ENCODE data around the gene MMP13. TPM values are rescaled to one million over a fixed set of nuclear protein-coding genes. Genes with fewer than 3 reads are reported as not detected.

MMP13 gene
- total and polyA plus RNA-seq, 9 of the 15 experiments (the other 6 are each of a cell fraction or from before 2014, with no cell fraction given), result not detected

DNA sequence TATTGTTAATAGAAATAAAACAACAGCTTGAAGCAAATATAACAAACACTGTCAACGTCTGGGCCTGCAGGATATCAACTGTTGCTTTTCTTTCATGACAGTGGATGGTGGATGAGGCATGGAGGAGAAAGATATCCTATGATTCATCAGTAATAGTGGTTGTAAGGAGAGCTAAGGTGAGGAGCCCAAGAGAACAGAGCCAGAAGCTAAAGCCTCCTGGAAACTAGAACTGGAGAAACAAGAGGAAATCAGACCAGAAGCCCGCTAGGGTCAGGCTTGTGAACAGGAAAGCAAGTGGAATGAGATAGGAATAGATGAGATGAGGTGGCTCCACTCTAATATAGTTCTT is 43.1 kb downstream of the MMP13 start:
- Histone ChIP-seq H3K9me3 (replicated peaks; ENCODE audit: control insufficient read depth, insufficient read depth, low read depth, low read length) (no peaks in the 10 kb centered on the region), H3K9me1 (ENCODE audit: control insufficient read depth, insufficient read depth, low read length) (no peaks in the 10 kb centered on the region), H3K4me2 (ENCODE audit: insufficient read depth, low read length) (no peak overlapping the region), H4K20me1 (replicated peaks; ENCODE audit: control insufficient read depth, insufficient read depth, low read length) (no peaks in the 10 kb centered on the region), H2AFZ (ENCODE audit: low read depth, low read length) (no peak overlapping the region), H3K79me2 (ENCODE audit: control insufficient read depth, insufficient read depth, low read length) (no peaks in the 10 kb centered on the region), H3K27me3 (ENCODE audit: control insufficient read depth in 2 of 2, insufficient read depth in 2 of 2, low read length in 2 of 2) (no peaks in the 10 kb centered on the region), H3K4me3 (no peak overlapping the region), H3K4me1 (replicated peaks in 1 of 2; ENCODE audit: control insufficient read depth in 2 of 2, insufficient read depth in 2 of 2, low read length in 2 of 2) (no peaks in the 10 kb centered on the region), H3K9ac (ENCODE audit: insufficient read depth in 1 of 2, low read depth in 2 of 2, low read length in 2 of 2) (no peak overlapping the region), H3K27ac (ENCODE audit: extremely low read depth, low read depth, low read length) (no peak overlapping the region), H3K36me3 (ENCODE audit: control insufficient read depth, insufficient read depth, low read length) (no peaks in the 10 kb centered on the region)
- ChIA-PET POLR2A (no interaction called here), CTCF (ENCODE audit: low intra/inter-chr PET ratio) (no interaction called here)
- DNase-seq (ENCODE audit: extremely low read depth in 1 of 4, low spot score in 3 of 4), result no peak
- BruUV-seq (replicated peaks), result no TSS peak
- FAIRE-seq, result no peak
- no peak for ATAC-seq
- in situ Hi-C loops (cut with MboI), result no loop called here
- intact Hi-C loops (cut with micrococcal nuclease), result no loop called here
- WGBS (ENCODE audit: insufficient coverage, low coverage, missing lambda C conversion rate), result 0% methylated on average over 2 of the region's 2 CpGs
- TF ChIP-seq, protein P1, sequence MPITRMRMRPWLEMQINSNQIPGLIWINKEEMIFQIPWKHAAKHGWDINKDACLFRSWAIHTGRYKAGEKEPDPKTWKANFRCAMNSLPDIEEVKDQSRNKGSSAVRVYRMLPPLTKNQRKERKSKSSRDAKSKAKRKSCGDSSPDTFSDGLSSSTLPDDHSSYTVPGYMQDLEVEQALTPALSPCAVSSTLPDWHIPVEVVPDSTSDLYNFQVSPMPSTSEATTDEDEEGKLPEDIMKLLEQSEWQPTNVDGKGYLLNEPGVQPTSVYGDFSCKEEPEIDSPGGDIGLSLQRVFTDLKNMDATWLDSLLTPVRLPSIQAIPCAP (CRISPR knock-in tag; IDR thresholded peaks at IDR 0.05; ENCODE audit: borderline replicate concordance), result no peak
- TF ChIP-seq TAL1 (IDR thresholded peaks at IDR 0.05) (no peak), NCOA1 (IDR thresholded peaks at IDR 0.05; ENCODE audit: low read depth) (no peak), ZNF217 (CRISPR knock-in tag; IDR thresholded peaks at IDR 0.05) (no peak), KDM4B (IDR thresholded peaks at IDR 0.05; ENCODE audit: borderline replicate concordance in 2 of 2, low read depth in 1 of 2) (no peak), HNRNPH1 (optimal IDR thresholded peaks at IDR 0.05; ENCODE audit: low read depth, low read length) (no peak), ERF (CRISPR knock-in tag; IDR thresholded peaks at IDR 0.05) (no peak), TRIM28 (IDR thresholded peaks at IDR 0.05) (no peak), NFATC3 (IDR thresholded peaks at IDR 0.05) (no peak), NR2F6 (CRISPR knock-in tag; IDR thresholded peaks at IDR 0.05) (no peak), ZNF134 (CRISPR knock-in tag; conservative IDR thresholded peaks at IDR 0.05) (no peak), KDM5B (IDR thresholded peaks at IDR 0.05; ENCODE audit: insufficient replicate concordance, low read depth, low read length) (no peak)
- TF ChIP-seq, protein P2, sequence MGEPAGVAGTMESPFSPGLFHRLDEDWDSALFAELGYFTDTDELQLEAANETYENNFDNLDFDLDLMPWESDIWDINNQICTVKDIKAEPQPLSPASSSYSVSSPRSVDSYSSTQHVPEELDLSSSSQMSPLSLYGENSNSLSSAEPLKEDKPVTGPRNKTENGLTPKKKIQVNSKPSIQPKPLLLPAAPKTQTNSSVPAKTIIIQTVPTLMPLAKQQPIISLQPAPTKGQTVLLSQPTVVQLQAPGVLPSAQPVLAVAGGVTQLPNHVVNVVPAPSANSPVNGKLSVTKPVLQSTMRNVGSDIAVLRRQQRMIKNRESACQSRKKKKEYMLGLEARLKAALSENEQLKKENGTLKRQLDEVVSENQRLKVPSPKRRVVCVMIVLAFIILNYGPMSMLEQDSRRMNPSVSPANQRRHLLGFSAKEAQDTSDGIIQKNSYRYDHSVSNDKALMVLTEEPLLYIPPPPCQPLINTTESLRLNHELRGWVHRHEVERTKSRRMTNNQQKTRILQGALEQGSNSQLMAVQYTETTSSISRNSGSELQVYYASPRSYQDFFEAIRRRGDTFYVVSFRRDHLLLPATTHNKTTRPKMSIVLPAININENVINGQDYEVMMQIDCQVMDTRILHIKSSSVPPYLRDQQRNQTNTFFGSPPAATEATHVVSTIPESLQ (CRISPR knock-in tag; IDR thresholded peaks at IDR 0.05), result no peak
- TF ChIP-seq, protein P3, sequence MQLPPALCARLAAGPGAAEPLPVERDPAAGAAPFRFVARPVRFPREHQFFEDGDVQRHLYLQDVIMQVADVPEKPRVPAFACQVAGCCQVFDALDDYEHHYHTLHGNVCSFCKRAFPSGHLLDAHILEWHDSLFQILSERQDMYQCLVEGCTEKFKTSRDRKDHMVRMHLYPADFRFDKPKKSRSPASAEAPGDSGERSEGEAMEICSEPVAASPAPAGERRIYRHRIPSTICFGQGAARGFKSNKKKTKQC (CRISPR knock-in tag; IDR thresholded peaks at IDR 0.05), result no peak
- TF ChIP-seq, protein P4, sequence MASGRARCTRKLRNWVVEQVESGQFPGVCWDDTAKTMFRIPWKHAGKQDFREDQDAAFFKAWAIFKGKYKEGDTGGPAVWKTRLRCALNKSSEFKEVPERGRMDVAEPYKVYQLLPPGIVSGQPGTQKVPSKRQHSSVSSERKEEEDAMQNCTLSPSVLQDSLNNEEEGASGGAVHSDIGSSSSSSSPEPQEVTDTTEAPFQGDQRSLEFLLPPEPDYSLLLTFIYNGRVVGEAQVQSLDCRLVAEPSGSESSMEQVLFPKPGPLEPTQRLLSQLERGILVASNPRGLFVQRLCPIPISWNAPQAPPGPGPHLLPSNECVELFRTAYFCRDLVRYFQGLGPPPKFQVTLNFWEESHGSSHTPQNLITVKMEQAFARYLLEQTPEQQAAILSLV (tag; IDR thresholded peaks at IDR 0.05), result no peak

Measured in K562 (cell line).